H1 (cell line): ENCODE measurements around the gene ETV4.
"Not testable (repeated sequence)": the region's sequence is repeated elsewhere in the genome, so short reads cannot be mapped to it uniquely, and the experiment has no call there.

Experiments
- BRCA1 ChIP-seq: IDR thresholded peaks from 2 replicates; pipeline ENCODE4 v1.6.1; 2012; ENCODE audit warnings: low read depth, low read length, improper control_type of control experiment
- CHD1 ChIP-seq: IDR thresholded peaks from 2 replicates; pipeline ENCODE4 v1.6.1; 2012; ENCODE audit warnings: low read depth, low read length, improper control_type of control experiment
- EP300 ChIP-seq, 2 experiments: IDR thresholded peaks; 1 replicate in 1 of 2; 2 replicates in 1 of 2; pipeline ENCODE4 v1.6.1; 2011 to 2012; ENCODE audit warnings: low read depth in 2 of 2, low read length in 2 of 2, mild to moderate bottlenecking in 2 of 2, borderline replicate concordance in 1 of 2, inconsistent platforms in 1 of 2, moderate library complexity in 1 of 2
- GABPA ChIP-seq: IDR thresholded peaks from 2 replicates; pipeline ENCODE4 v1.6.1; 2011; ENCODE audit warnings: mild to moderate bottlenecking, low read length, moderate library complexity, borderline replicate concordance; ENCODE audit not compliant: insufficient read depth
- HDAC2 ChIP-seq, 2 experiments: fragments of 300-600 bp in 1 of 2; sonication (generic) in 1 of 2; IDR thresholded peaks; 2 replicates each; pipeline ENCODE4 v1.6.1; 2011 to 2012; ENCODE audit warnings: low read depth in 2 of 2, low read length in 2 of 2, mild to moderate bottlenecking in 2 of 2, moderate library complexity in 2 of 2, borderline replicate concordance in 1 of 2, inconsistent platforms in 1 of 2
- POLR2AphosphoS5 ChIP-seq: IDR thresholded peaks from 2 replicates; pipeline ENCODE4 v1.6.1; 2011; ENCODE audit warnings: low read depth, low read length
- RFX5 ChIP-seq: IDR thresholded peaks from 2 replicates; pipeline ENCODE4 v1.6.1; 2011; ENCODE audit warnings: low read depth, low read length, improper control_type of control experiment, borderline replicate concordance
- RNF2 ChIP-seq: fragments of 200-900, 300-1000 bp; sonication (generic); IDR thresholded peaks from 2 replicates; pipeline ENCODE4 v1.7.1; 2016; ENCODE audit warnings: borderline replicate concordance, low read depth, mild to moderate bottlenecking, antibody characterized with exemption, low read length; ENCODE audit not compliant: poor library complexity, severe bottlenecking; ENCODE audit errors: missing control alignments
- RXRA ChIP-seq: IDR thresholded peaks from 2 replicates; pipeline ENCODE4 v1.6.1; 2011; ENCODE audit warnings: low read depth, mild to moderate bottlenecking, low read length, moderate library complexity; ENCODE audit not compliant: insufficient read depth
- SUZ12 ChIP-seq: fragments of 200-600 bp; sonication (generic); IDR thresholded peaks from 2 replicates; pipeline ENCODE4 v1.6.1; 2012; ENCODE audit warnings: mild to moderate bottlenecking, inconsistent platforms, low read length, moderate library complexity, mixed read lengths
- ZNF274 ChIP-seq: IDR thresholded peaks from 2 replicates; pipeline ENCODE4 v1.7.0; 2012; ENCODE audit warnings: low read length, borderline replicate concordance; ENCODE audit errors: extremely low read depth
- TF ChIP-seq, protein P1 (sequence below), 3 experiments: IDR thresholded peaks; 1 replicate in 2 of 3; 2 replicates in 1 of 3; pipeline versions ENCODE4 v1.5.1 to v1.6.1; 2011; ENCODE audit warnings: low read length in 3 of 3, mild to moderate bottlenecking in 3 of 3, inconsistent platforms in 2 of 3, low read depth in 1 of 3, moderate library complexity in 1 of 3; ENCODE audit not compliant: insufficient read depth in 1 of 3; ENCODE audit errors: control extremely low read depth in 1 of 3
- TF ChIP-seq, protein P2 (sequence below): IDR thresholded peaks from 2 replicates; pipeline ENCODE4 v1.6.1; 2012; ENCODE audit warnings: low read length, inconsistent platforms
- TF ChIP-seq, protein P3 (sequence below): IDR thresholded peaks from 2 replicates; pipeline ENCODE4 v1.6.1; 2012; ENCODE audit warnings: inconsistent platforms

DNA sequence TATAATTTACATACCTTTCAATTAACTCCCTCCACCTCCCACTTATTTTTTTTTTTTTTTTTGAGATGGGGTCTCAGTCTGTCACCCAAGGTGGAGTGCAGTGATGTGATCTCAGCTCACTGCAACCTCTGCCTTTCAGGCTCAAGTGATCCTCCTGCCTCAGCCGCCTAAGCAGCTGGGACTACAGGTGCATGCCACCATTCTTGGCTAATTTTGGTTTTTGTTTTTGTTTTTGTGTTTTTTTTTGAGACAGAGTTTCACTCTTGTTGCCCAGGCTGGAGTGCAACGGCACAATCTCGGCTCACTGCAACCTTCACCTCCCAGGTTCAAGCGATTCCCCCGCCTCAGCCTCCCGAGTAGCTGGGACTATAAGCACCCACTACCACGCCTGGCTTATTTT lies 36.7 kb downstream of the ETV4 start:
- not testable (repeated sequence) for TF ChIP-seq RFX5; RNF2; RXRA; ZNF274; EP300 (IDR thresholded peaks at IDR 0.05; ENCODE audit: borderline replicate concordance in 1 of 2, low read depth in 2 of 2, low read length in 2 of 2); BRCA1; CHD1; POLR2AphosphoS5; SUZ12; HDAC2 (IDR thresholded peaks at IDR 0.05; ENCODE audit: borderline replicate concordance in 1 of 2, low read depth in 2 of 2, low read length in 2 of 2); GABPA
- TF ChIP-seq, protein P1, sequence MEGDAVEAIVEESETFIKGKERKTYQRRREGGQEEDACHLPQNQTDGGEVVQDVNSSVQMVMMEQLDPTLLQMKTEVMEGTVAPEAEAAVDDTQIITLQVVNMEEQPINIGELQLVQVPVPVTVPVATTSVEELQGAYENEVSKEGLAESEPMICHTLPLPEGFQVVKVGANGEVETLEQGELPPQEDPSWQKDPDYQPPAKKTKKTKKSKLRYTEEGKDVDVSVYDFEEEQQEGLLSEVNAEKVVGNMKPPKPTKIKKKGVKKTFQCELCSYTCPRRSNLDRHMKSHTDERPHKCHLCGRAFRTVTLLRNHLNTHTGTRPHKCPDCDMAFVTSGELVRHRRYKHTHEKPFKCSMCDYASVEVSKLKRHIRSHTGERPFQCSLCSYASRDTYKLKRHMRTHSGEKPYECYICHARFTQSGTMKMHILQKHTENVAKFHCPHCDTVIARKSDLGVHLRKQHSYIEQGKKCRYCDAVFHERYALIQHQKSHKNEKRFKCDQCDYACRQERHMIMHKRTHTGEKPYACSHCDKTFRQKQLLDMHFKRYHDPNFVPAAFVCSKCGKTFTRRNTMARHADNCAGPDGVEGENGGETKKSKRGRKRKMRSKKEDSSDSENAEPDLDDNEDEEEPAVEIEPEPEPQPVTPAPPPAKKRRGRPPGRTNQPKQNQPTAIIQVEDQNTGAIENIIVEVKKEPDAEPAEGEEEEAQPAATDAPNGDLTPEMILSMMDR (IDR thresholded peaks at IDR 0.05; ENCODE audit: control extremely low read depth in 1 of 3, insufficient read depth in 1 of 3, low read depth in 1 of 3, low read length in 3 of 3) = not testable (repeated sequence)
- TF ChIP-seq, protein P2, sequence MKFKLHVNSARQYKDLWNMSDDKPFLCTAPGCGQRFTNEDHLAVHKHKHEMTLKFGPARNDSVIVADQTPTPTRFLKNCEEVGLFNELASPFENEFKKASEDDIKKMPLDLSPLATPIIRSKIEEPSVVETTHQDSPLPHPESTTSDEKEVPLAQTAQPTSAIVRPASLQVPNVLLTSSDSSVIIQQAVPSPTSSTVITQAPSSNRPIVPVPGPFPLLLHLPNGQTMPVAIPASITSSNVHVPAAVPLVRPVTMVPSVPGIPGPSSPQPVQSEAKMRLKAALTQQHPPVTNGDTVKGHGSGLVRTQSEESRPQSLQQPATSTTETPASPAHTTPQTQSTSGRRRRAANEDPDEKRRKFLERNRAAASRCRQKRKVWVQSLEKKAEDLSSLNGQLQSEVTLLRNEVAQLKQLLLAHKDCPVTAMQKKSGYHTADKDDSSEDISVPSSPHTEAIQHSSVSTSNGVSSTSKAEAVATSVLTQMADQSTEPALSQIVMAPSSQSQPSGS = not testable (repeated sequence)
- TF ChIP-seq, protein P3, sequence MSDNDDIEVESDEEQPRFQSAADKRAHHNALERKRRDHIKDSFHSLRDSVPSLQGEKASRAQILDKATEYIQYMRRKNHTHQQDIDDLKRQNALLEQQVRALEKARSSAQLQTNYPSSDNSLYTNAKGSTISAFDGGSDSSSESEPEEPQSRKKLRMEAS = not testable (repeated sequence)
